HCT116 (cell line): ENCODE results near the gene MZT2B.
"Not testable (repeated sequence)": the region's sequence is repeated elsewhere in the genome, so short reads cannot be mapped to it uniquely, and the experiment has no call there.

Experiments used
- EZH2 ChIP-seq: fragments of 200-600 bp; sonication (generic); IDR thresholded peaks from 2 replicates; pipeline ENCODE4 v1.6.1; 2017; ENCODE audit warnings: antibody characterized with exemption, mixed run types
- POLR2A ChIP-seq: IDR thresholded peaks from 2 replicates; pipeline ENCODE4 v1.7.0; 2011; ENCODE audit warnings: borderline replicate concordance; ENCODE audit not compliant: insufficient read depth, insufficient read length; ENCODE audit errors: extremely low read depth
- POLR2AphosphoS5 ChIP-seq: IDR thresholded peaks from 2 replicates; pipeline ENCODE4 v1.6.1; 2011; ENCODE audit warnings: mild to moderate bottlenecking, low read depth, low read length, moderate library complexity
- SIN3A ChIP-seq: IDR thresholded peaks from 2 replicates; pipeline ENCODE4 v1.6.1; 2012; ENCODE audit warnings: low read depth
- TF ChIP-seq, protein P1 (sequence below), 3 experiments: fragments of 200-600 bp in 1 of 3; sonication (generic) in 1 of 3; IDR thresholded peaks in 2 of 3; conservative IDR thresholded peaks in 1 of 3; 2 replicates each; pipeline ENCODE4 v1.5.1; 2012 to 2017; ENCODE audit warnings: low read depth in 2 of 3, low read length in 2 of 3, antibody characterized with exemption in 1 of 3, borderline replicate concordance in 1 of 3, control low read depth in 1 of 3, mild to moderate bottlenecking in 1 of 3, mixed read lengths in 1 of 3, mixed run types in 1 of 3, moderate library complexity in 1 of 3; ENCODE audit not compliant: insufficient read depth in 1 of 3

DNA sequence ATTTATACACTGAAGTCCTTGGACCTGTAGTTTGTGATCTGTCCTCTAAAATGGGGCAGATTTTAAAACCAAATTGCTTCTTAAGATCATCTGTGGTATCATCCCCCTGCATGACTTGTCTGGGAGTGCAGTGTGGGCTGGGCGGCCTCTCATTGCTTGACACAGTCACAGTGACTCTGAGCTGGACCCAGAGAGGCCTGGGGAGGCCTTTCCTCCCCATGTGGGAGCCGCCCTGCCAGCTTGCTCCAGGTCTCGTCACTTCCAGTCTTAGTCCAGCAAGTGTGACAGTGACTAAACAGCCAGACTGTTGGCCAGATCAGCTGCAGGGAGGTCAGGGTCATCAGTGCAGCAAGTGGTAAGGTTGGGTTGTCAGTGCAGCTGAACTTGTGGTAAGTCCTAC is 21.1 kb downstream of the MZT2B start:
- not testable (repeated sequence) for TF ChIP-seq SIN3A, POLR2A, POLR2AphosphoS5, EZH2
- TF ChIP-seq, protein P1, sequence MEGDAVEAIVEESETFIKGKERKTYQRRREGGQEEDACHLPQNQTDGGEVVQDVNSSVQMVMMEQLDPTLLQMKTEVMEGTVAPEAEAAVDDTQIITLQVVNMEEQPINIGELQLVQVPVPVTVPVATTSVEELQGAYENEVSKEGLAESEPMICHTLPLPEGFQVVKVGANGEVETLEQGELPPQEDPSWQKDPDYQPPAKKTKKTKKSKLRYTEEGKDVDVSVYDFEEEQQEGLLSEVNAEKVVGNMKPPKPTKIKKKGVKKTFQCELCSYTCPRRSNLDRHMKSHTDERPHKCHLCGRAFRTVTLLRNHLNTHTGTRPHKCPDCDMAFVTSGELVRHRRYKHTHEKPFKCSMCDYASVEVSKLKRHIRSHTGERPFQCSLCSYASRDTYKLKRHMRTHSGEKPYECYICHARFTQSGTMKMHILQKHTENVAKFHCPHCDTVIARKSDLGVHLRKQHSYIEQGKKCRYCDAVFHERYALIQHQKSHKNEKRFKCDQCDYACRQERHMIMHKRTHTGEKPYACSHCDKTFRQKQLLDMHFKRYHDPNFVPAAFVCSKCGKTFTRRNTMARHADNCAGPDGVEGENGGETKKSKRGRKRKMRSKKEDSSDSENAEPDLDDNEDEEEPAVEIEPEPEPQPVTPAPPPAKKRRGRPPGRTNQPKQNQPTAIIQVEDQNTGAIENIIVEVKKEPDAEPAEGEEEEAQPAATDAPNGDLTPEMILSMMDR (IDR thresholded peaks at IDR 0.05 in 2 of 3, conservative IDR thresholded peaks at IDR 0.05 in 1 of 3; ENCODE audit: borderline replicate concordance in 1 of 3, insufficient read depth in 1 of 3, low read depth in 2 of 3, low read length in 2 of 3), result not testable (repeated sequence)
